Endodermal cell (in vitro differentiated cells): Measurements from ENCODE around the gene IGF2R. TPM values are rescaled to one million over a fixed set of nuclear protein-coding genes. Genes with fewer than 3 reads are reported as not detected.
A peak's percentile ranks its signal among the peaks of the same experiment; 100 is the strongest.

ENCODE experiments used
- DNase-seq: peaks from one replicate; pipeline ENCODE4 v3.0.0-alpha.2; 2017
- H3K27ac ChIP-seq: 2 replicates; pipeline ENCODE4 v1.5.1; 2013; ENCODE audit warnings: mild to moderate bottlenecking, low read depth, low read length, moderate library complexity
- H3K27me3 ChIP-seq: 2 replicates; pipeline ENCODE4 v1.6.1; 2013; ENCODE audit warnings: mild to moderate bottlenecking, low read length, moderate library complexity; ENCODE audit not compliant: insufficient read depth, control insufficient read depth, poor library complexity, severe bottlenecking
- H3K36me3 ChIP-seq: 2 replicates; pipeline ENCODE4 v1.7.0; 2013; ENCODE audit warnings: mild to moderate bottlenecking, low read length, moderate library complexity; ENCODE audit not compliant: control insufficient read depth, insufficient read depth
- H3K4me1 ChIP-seq: one replicate; pipeline ENCODE4 v1.7.0; 2013; ENCODE audit warnings: low read length; ENCODE audit not compliant: control insufficient read depth, insufficient read depth
- H3K4me3 ChIP-seq: 2 replicates; pipeline ENCODE4 v1.5.1; 2013; ENCODE audit warnings: mild to moderate bottlenecking, low read length, moderate library complexity
- H3K9ac ChIP-seq: 2 replicates; pipeline ENCODE4 v1.6.1; 2013; ENCODE audit warnings: mild to moderate bottlenecking, low read length, moderate library complexity; ENCODE audit not compliant: poor library complexity, severe bottlenecking; ENCODE audit errors: extremely low read depth
- H3K9me3 ChIP-seq: 2 replicates; pipeline ENCODE4 v1.6.1; 2013; ENCODE audit warnings: mild to moderate bottlenecking, low read length, moderate library complexity; ENCODE audit not compliant: control insufficient read depth
- H3K27ac Mint-ChIP-seq: 2 replicates; pipeline ENCODE4 v1.8.0; 2020; ENCODE audit warnings: mixed read lengths
- H3K27me3 Mint-ChIP-seq: 2 replicates; pipeline ENCODE4 v1.8.0; 2021; ENCODE audit warnings: mild to moderate bottlenecking, mixed read lengths; ENCODE audit not compliant: insufficient read depth
- H3K36me3 Mint-ChIP-seq: 2 replicates; pipeline ENCODE4 v1.8.0; 2020; ENCODE audit warnings: low read depth, mixed read lengths
- H3K4me1 Mint-ChIP-seq: 2 replicates; pipeline ENCODE4 v1.8.0; 2020; ENCODE audit warnings: mixed read lengths
- H3K4me3 Mint-ChIP-seq: 2 replicates; pipeline ENCODE4 v1.8.0; 2020; ENCODE audit warnings: mild to moderate bottlenecking, moderate library complexity, mixed read lengths
- H3K9me3 Mint-ChIP-seq: 2 replicates; pipeline ENCODE4 v1.8.0; 2020; ENCODE audit warnings: mild to moderate bottlenecking, mixed read lengths
- CTCF ChIP-seq: fragments of 200-600 bp; sonication (generic); conservative IDR thresholded peaks from 2 replicates; pipeline ENCODE4 v1.5.0; 2021; ENCODE audit warnings: antibody characterized with exemption, mild to moderate bottlenecking
- WGBS, 2 experiments: methylation state at CpG; one replicate each; pipeline versions ENCODE4 v1.1.5 to v1.1.7; 2013; ENCODE audit warnings: missing lambda C conversion rate in 2 of 2, mixed read lengths in 1 of 2; ENCODE audit not compliant: insufficient coverage in 1 of 2, insufficient read length in 1 of 2; 5-methylcytosine and 5-hydroxymethylcytosine counted together
- total RNA-seq, 2 donors: library from RNA; stranded (reverse); fragmentation: NEBNext Ultra II Directional in 1 of 2; extraction: Animal tissue kit (Norgen Biotek cat#: 25700) in 1 of 2; gene quantifications; 2 replicates in 1 of 2; 3 replicates in 1 of 2; pipeline ENCODE4 v1.2.1, GENCODE V29; 2021

The IGF2R gene
- total RNA-seq, 2 donors from 2014 or later = 103 to 130 TPM

- H3K4me3 ChIP-seq = no peak overlapping the region
- no peaks in the 10 kb centered on the region for H3K9me3 Mint-ChIP-seq
- H3K27ac Mint-ChIP-seq = peak overlapping the region; percentile 8
- H3K36me3 Mint-ChIP-seq = no peaks in the 10 kb centered on the region
- H3K27ac ChIP-seq = no peak overlapping the region
- DNase-seq = no peak
- no peaks in the 10 kb centered on the region for H3K27me3 Mint-ChIP-seq
- H3K4me3 Mint-ChIP-seq = no peak overlapping the region
- H3K27me3 ChIP-seq = no peaks in the 10 kb centered on the region
- WGBS, 2 experiments = 85 to 87% methylated on average over 10 to 16 of the region's 16 CpGs
- no peaks in the 10 kb centered on the region for H3K36me3 ChIP-seq
- peaks cover 22% of the 10 kb centered on the region for H3K4me1 ChIP-seq
- H3K9ac ChIP-seq = no peak overlapping the region
- peaks cover 53% of the 10 kb centered on the region for H3K4me1 Mint-ChIP-seq
- no peak for TF ChIP-seq CTCF
- H3K9me3 ChIP-seq = no peaks in the 10 kb centered on the region
Observed at GRCh38 chr6:159981403-159982245, 12.7 kb downstream of the IGF2R start.

GRCh38 chr6:159982731-159983506 is 14.0 kb downstream of the IGF2R start:
- H3K27ac ChIP-seq = no peak overlapping the region

More at GRCh38 chr6:159982731-159983506, 14.0 kb downstream of the IGF2R start:
- Mint-ChIP-seq H3K27me3 (no peaks in the 10 kb centered on the region), H3K4me1 (peaks cover 46% of the 10 kb centered on the region), H3K36me3 (no peaks in the 10 kb centered on the region), H3K9me3 (no peaks in the 10 kb centered on the region), H3K27ac (no peak overlapping the region), H3K4me3 (no peak overlapping the region)
- no peak overlapping the region for H3K9ac ChIP-seq
- H3K9me3 ChIP-seq = no peaks in the 10 kb centered on the region
- H3K36me3 ChIP-seq = no peaks in the 10 kb centered on the region
- no peaks in the 10 kb centered on the region for H3K27me3 ChIP-seq
- H3K4me1 ChIP-seq = peaks cover 16% of the 10 kb centered on the region
- WGBS, 2 experiments = 93 to 100% methylated on average over 2 to 6 of the region's 6 CpGs
- H3K4me3 ChIP-seq = no peak overlapping the region
- no peak for DNase-seq
- no peak for TF ChIP-seq CTCF
